ENCODE results near the gene JPH3. TPM values are rescaled to one million over a fixed set of nuclear protein-coding genes. Genes with fewer than 3 reads are reported as not detected.

JPH3 gene
- total and polyA plus RNA-seq, 4 donors = 12.6 to 79.7 (median 54.0) TPM

DNA sequence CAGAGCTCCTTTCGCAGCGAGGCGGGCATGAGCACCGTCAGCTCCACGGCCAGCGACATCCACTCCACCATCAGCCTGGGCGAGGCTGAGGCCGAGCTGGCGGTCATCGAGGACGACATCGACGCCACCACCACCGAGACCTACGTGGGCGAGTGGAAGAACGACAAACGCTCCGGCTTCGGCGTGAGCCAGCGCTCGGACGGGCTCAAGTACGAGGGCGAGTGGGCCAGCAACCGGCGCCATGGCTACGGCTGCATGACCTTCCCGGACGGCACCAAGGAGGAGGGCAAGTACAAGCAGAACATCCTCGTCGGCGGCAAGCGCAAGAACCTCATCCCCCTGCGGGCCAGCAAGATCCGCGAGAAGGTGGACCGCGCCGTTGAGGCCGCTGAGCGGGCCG is 42.3 kb downstream of the JPH3 start:
- Histone ChIP-seq H3K4me3 (ENCODE audit: low read depth, low read length) (no peak overlapping the region), H3K9me3 (ENCODE audit: control insufficient read depth, insufficient read depth, low read length) (no peaks in the 10 kb centered on the region), H3K27ac (ENCODE audit: low read depth, low read length) (no peak overlapping the region), H3K4me1 (ENCODE audit: control insufficient read depth, insufficient read depth, low read length) (peaks cover 27% of the 10 kb centered on the region), H3K36me3 (ENCODE audit: control insufficient read depth, insufficient read depth, low read length) (peaks cover 55% of the 10 kb centered on the region), H3K27me3 (ENCODE audit: control insufficient read depth, insufficient read depth, low read length) (no peaks in the 10 kb centered on the region)
- WGBS (ENCODE audit: insufficient coverage) = 98% methylated on average over 44 of the region's 44 CpGs
- DNase-seq (ENCODE audit: low read depth in 4 of 6, low spot score in 6 of 6) = no peak

DNA sequence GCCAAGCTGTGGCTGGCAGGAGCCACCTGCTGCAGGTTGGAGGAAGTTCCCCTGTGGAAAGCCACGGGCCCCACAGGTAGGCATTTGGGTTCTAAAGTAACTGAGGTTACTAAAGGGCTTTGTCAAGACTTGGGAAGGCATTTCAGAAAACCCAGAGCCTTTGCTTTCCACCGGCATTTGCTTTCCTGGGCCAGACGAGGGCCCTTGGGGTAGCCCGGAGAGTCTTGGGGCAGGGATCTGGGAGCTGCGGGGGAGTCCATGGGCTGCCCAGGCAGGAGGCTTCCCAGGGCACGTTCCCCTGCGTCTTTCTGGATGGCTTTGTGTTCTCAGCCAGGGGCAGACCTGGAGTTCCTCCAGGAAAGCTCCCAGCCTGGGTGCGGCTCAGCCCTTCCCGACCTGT is 43.5 kb downstream of the JPH3 start:
- Histone ChIP-seq H3K4me3 (ENCODE audit: low read depth, low read length) (no peak overlapping the region), H3K27me3 (ENCODE audit: control insufficient read depth, insufficient read depth, low read length) (no peaks in the 10 kb centered on the region), H3K4me1 (ENCODE audit: control insufficient read depth, insufficient read depth, low read length) (peaks cover 27% of the 10 kb centered on the region), H3K27ac (ENCODE audit: low read depth, low read length) (no peak overlapping the region), H3K36me3 (ENCODE audit: control insufficient read depth, insufficient read depth, low read length) (peaks cover 55% of the 10 kb centered on the region), H3K9me3 (ENCODE audit: control insufficient read depth, insufficient read depth, low read length) (no peaks in the 10 kb centered on the region)
- DNase-seq (ENCODE audit: low read depth in 4 of 6, low spot score in 6 of 6) = no peak
- 77% methylated on average over 9 of the region's 9 CpGs for WGBS (ENCODE audit: insufficient coverage)

GRCh38 chr16:87647431-87648185 is 45.3 kb downstream of the JPH3 start:
- Histone ChIP-seq H3K36me3 (ENCODE audit: control insufficient read depth, insufficient read depth, low read length) (peaks cover 48% of the 10 kb centered on the region), H3K4me1 (ENCODE audit: control insufficient read depth, insufficient read depth, low read length) (peaks cover 27% of the 10 kb centered on the region), H3K27me3 (ENCODE audit: control insufficient read depth, insufficient read depth, low read length) (no peaks in the 10 kb centered on the region), H3K9me3 (ENCODE audit: control insufficient read depth, insufficient read depth, low read length) (no peaks in the 10 kb centered on the region), H3K27ac (ENCODE audit: low read depth, low read length) (no peak overlapping the region), H3K4me3 (ENCODE audit: low read depth, low read length) (no peak overlapping the region)
- 89% methylated on average over 14 of the region's 33 CpGs for WGBS (ENCODE audit: insufficient coverage)
- no peak for DNase-seq (ENCODE audit: low read depth in 4 of 6, low spot score in 6 of 6)

GRCh38 chr16:87648236-87648635 is 45.9 kb downstream of the JPH3 start:
- H3K27ac ChIP-seq (ENCODE audit: low read depth, low read length) = no peak overlapping the region
- H3K36me3 ChIP-seq (ENCODE audit: control insufficient read depth, insufficient read depth, low read length) = peaks cover 53% of the 10 kb centered on the region
- WGBS (ENCODE audit: insufficient coverage) = 58% methylated on average over 23 of the region's 23 CpGs
- H3K27me3 ChIP-seq (ENCODE audit: control insufficient read depth, insufficient read depth, low read length) = no peaks in the 10 kb centered on the region
- H3K4me3 ChIP-seq (ENCODE audit: low read depth, low read length) = no peak overlapping the region
- DNase-seq (ENCODE audit: low read depth in 4 of 6, low spot score in 6 of 6) = peak in 1 of 6 donors; percentile 24
- H3K9me3 ChIP-seq (ENCODE audit: control insufficient read depth, insufficient read depth, low read length) = no peaks in the 10 kb centered on the region
- H3K4me1 ChIP-seq (ENCODE audit: control insufficient read depth, insufficient read depth, low read length) = peaks cover 27% of the 10 kb centered on the region

- H3K4me1 ChIP-seq (ENCODE audit: control insufficient read depth, insufficient read depth, low read length) = peaks cover 27% of the 10 kb centered on the region
- no peak overlapping the region for H3K27ac ChIP-seq (ENCODE audit: low read depth, low read length)
- DNase-seq (ENCODE audit: low read depth in 4 of 6, low spot score in 6 of 6) = no peak
- H3K36me3 ChIP-seq (ENCODE audit: control insufficient read depth, insufficient read depth, low read length) = peaks cover 55% of the 10 kb centered on the region
- WGBS (ENCODE audit: insufficient coverage) = 83% methylated on average over 27 of the region's 29 CpGs
- H3K27me3 ChIP-seq (ENCODE audit: control insufficient read depth, insufficient read depth, low read length) = no peaks in the 10 kb centered on the region
- H3K4me3 ChIP-seq (ENCODE audit: low read depth, low read length) = no peak overlapping the region
- H3K9me3 ChIP-seq (ENCODE audit: control insufficient read depth, insufficient read depth, low read length) = no peaks in the 10 kb centered on the region
These were observed 46.6 kb downstream of the JPH3 start for GRCh38 chr16:87648698-87649487.

DNA sequence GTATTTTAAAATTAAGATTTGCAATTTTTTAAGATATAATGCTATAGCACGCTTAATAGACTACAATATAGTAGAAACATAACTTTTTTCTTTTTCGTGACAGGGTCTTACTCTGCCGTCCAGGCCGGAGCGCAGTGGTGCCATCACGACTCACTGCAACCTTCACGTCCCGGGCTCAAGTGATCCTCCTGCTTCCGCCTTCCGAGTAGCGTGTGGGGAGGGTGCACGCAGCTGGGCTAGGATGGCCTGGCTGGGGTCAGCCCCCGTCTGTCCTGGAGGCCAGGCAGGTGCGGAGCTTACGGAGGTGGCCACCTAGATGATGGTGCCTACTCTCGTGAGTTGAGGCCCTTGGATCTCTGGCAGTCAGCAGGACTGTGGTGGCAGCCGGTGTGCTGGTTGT is 50.1 kb downstream of the JPH3 start:
- Histone ChIP-seq H3K9me3 (ENCODE audit: control insufficient read depth, insufficient read depth, low read length) (no peaks in the 10 kb centered on the region), H3K27ac (ENCODE audit: low read depth, low read length) (no peak overlapping the region), H3K4me1 (ENCODE audit: control insufficient read depth, insufficient read depth, low read length) (peaks cover 24% of the 10 kb centered on the region), H3K27me3 (ENCODE audit: control insufficient read depth, insufficient read depth, low read length) (no peaks in the 10 kb centered on the region), H3K4me3 (ENCODE audit: low read depth, low read length) (no peak overlapping the region), H3K36me3 (ENCODE audit: control insufficient read depth, insufficient read depth, low read length) (peaks cover 43% of the 10 kb centered on the region)
- DNase-seq (ENCODE audit: low read depth in 4 of 6, low spot score in 6 of 6) = no peak
- 94% methylated on average over 16 of the region's 17 CpGs for WGBS (ENCODE audit: insufficient coverage)

GRCh38 chr16:87652799-87653198 is 50.5 kb downstream of the JPH3 start:
- H3K27me3 ChIP-seq (ENCODE audit: control insufficient read depth, insufficient read depth, low read length) = no peaks in the 10 kb centered on the region
- 59% methylated on average over 4 of the region's 6 CpGs for WGBS (ENCODE audit: insufficient coverage)

DNA sequence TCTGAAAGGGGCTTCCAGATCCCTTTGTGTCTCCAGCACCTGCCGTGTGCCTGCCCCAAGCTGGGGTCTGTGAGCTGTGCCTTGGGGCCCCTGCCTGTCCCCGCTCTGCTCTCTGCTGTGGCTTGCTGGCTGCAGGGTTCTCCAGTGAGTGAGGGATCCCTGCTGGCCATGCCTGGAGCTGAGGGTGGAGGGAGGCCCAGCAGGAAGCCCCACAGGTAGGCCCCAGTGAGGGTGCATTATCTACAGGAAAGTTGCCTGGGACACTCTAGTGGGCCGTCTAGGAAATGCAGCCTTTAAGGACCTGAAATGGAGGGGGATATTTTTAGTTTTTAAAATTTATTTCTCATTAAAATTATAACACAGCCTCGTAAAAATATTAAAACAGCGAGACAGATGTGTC is 50.9 kb downstream of the JPH3 start:
- peaks cover 17% of the 10 kb centered on the region for H3K4me1 ChIP-seq (ENCODE audit: control insufficient read depth, insufficient read depth, low read length)
- H3K27ac ChIP-seq (ENCODE audit: low read depth, low read length) = no peak overlapping the region
- peaks cover 37% of the 10 kb centered on the region for H3K36me3 ChIP-seq (ENCODE audit: control insufficient read depth, insufficient read depth, low read length)
- no peak overlapping the region for H3K4me3 ChIP-seq (ENCODE audit: low read depth, low read length)
- H3K27me3 ChIP-seq (ENCODE audit: control insufficient read depth, insufficient read depth, low read length) = no peaks in the 10 kb centered on the region
- no peaks in the 10 kb centered on the region for H3K9me3 ChIP-seq (ENCODE audit: control insufficient read depth, insufficient read depth, low read length)
- DNase-seq (ENCODE audit: low read depth in 4 of 6, low spot score in 6 of 6) = no peak
- 76% methylated on average over 3 of the region's 5 CpGs for WGBS (ENCODE audit: insufficient coverage)

More at GRCh38 chr16:87652799-87653198, 50.5 kb downstream of the JPH3 start:
- no peak for DNase-seq (ENCODE audit: low read depth in 4 of 6, low spot score in 6 of 6)
- H3K4me3 ChIP-seq (ENCODE audit: low read depth, low read length) = no peak overlapping the region
- peaks cover 39% of the 10 kb centered on the region for H3K36me3 ChIP-seq (ENCODE audit: control insufficient read depth, insufficient read depth, low read length)
- H3K27ac ChIP-seq (ENCODE audit: low read depth, low read length) = no peak overlapping the region
- H3K9me3 ChIP-seq (ENCODE audit: control insufficient read depth, insufficient read depth, low read length) = no peaks in the 10 kb centered on the region
- peaks cover 21% of the 10 kb centered on the region for H3K4me1 ChIP-seq (ENCODE audit: control insufficient read depth, insufficient read depth, low read length)

- peaks cover 30% of the 10 kb centered on the region for H3K36me3 ChIP-seq (ENCODE audit: control insufficient read depth, insufficient read depth, low read length)
- no peaks in the 10 kb centered on the region for H3K9me3 ChIP-seq (ENCODE audit: control insufficient read depth, insufficient read depth, low read length)
- 89% methylated on average over 25 of the region's 25 CpGs for WGBS (ENCODE audit: insufficient coverage)
- H3K4me1 ChIP-seq (ENCODE audit: control insufficient read depth, insufficient read depth, low read length) = peaks cover 8% of the 10 kb centered on the region
- no peak overlapping the region for H3K4me3 ChIP-seq (ENCODE audit: low read depth, low read length)
- no peak for DNase-seq (ENCODE audit: low read depth in 4 of 6, low spot score in 6 of 6)
- no peaks in the 10 kb centered on the region for H3K27me3 ChIP-seq (ENCODE audit: control insufficient read depth, insufficient read depth, low read length)
- H3K27ac ChIP-seq (ENCODE audit: low read depth, low read length) = no peak overlapping the region
These were observed 52.5 kb downstream of the JPH3 start for GRCh38 chr16:87654826-87655225.

All from spinal cord (tissue), 10 donors.